GM18861 (cell line): ENCODE data around the gene GTF3C5.
"Not testable (repeated sequence)": the region's sequence is repeated elsewhere in the genome, so short reads cannot be mapped to it uniquely, and the experiment has no call there.

Experiments used
- ATAC-seq: cut with Tn5 transposase; IDR thresholded peaks from one replicate; pipeline ENCODE4 v1.9.1; 2021; ENCODE audit not compliant: unreplicated experiment

The GTF3C5 gene

DNA sequence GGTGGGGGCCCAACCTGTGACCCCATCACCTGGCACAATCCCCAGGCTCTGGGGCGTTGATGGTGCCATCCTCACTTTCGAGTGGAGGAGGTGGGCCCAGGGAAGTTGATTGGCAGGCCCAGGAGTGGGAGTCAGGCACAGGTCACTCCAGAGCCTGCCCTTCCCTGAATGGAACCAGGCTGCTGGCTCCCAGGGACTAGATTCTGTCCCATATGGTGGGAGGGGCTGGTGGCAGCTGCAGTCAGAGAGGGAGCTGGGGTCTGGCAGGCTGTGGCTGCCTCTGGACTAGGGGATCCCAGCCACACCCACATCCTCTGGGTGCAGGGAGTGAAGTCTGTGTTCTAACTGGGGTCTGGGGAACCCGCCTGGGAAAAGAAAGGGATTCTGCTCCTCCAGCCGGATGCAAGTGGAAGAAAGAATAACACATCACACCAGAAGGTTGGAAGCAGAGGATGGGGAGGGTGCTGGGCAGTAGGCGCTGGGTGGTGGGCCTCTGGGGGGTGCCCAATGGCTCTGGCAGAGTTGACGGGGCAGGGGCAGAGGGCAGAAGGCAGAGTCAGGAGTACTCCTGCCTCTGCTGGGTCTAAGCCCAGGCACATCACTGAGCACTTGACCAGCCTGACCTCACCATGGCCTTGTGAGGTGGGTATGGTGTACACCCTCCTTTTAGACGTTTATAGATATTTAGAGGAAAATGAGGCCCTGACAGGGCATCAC is 56.8 kb downstream of the GTF3C5 start:
- no peak for ATAC-seq

DNA sequence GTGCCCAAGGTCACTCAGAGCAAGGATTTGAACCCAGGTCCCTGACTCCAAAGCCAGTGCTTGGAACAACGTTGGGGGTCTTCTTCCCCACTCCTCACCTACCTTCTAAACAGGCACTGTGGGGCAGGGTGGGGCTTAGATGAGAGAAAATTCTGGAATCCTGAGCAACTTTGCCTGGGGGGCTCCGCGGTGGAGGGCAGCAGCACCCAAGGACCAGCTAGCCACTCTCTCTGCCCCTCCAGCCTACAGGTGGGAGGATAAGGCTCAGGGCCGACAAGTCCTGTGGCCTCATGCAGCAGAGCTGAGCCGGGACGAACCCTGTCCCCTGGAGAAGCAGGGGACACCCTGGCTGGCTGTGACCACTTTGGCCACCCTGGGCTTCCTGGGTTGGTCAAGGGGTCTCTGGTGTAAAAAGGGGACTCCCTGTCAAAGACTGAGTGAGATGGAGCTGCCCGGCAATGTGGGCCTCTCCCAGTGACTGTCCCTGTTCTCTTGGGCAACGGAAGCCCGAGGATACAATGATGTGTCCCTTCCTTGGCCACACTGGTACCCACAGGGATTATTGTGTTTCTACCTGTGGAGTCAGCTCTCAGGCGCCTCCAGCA is 57.5 kb downstream of the GTF3C5 start:
- no peak for ATAC-seq

- ATAC-seq, result no peak
Measured at GRCh38 chr9:133088756-133089155, 58.0 kb downstream of the GTF3C5 start.

DNA sequence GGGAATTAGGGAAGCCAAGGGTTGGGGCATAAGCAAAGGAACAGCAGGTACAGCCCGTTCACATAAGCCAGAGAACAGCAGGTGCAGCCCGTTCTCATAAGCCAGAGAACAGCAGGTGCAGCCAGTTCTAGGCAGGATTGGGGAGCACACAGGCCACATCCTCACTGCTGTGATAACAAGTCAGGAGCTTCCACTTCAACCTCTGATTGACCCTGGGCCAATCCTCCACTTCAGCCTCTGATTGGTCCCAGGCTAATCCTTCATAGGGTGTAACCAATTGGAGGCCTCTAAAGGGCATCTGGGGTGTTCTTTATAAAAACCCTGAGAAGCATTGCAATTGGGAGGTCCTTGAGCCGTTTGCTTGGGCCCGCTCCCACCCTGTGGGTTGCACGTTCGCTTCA is 58.5 kb downstream of the GTF3C5 start:
- ATAC-seq, result no peak

DNA sequence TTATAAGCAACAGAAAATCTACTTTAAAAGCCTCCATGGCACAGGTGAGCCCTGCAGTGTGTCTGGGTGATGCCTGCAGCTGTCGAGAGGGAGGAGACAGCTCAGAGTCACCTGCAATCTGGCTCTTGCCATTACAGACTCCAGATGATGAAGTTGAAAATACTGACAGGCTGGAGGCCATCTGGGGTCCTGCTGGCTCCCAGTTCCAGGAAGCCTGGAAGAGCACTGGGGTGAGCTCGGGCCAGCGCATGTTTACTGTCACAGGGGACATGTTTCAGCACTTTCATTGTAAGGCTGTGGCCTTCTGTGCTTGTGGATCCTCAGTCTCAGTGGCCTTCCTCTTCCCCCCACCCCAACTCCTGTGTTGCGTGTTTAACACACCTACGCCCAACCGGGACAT is 59.4 kb downstream of the GTF3C5 start:
- ATAC-seq, result no peak

GRCh38 chr9:133090752-133091385 is 60.1 kb downstream of the GTF3C5 start:
- ATAC-seq, result no peak

GRCh38 chr9:133094351-133094750 is 63.6 kb downstream of the GTF3C5 start:
- ATAC-seq, result not testable (repeated sequence)

DNA sequence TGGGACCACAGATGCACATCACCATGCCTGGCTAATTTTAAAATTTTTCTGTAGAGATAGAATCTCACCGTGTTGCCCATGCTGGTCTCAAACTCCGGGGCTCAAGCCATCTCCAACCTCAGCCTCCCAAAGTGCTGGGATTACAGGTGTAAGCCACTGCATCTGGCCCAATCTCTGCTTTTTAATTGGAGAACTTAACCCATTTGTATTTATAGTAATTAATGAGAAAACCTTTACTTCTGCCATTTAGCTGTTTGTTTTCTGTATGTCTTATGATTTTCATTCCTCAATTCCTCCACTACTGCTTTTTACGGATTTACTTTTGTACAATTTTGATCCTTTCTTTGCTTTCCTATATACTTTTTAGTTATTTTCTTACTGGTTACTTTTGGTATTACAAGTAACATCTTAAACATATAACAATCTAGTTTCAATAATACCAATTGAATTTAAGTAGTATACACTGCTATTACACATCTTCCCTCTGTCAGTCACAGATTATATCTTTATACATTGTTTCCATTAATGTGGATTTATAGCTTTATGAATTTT is 64.1 kb downstream of the GTF3C5 start:
- no peak for ATAC-seq

DNA sequence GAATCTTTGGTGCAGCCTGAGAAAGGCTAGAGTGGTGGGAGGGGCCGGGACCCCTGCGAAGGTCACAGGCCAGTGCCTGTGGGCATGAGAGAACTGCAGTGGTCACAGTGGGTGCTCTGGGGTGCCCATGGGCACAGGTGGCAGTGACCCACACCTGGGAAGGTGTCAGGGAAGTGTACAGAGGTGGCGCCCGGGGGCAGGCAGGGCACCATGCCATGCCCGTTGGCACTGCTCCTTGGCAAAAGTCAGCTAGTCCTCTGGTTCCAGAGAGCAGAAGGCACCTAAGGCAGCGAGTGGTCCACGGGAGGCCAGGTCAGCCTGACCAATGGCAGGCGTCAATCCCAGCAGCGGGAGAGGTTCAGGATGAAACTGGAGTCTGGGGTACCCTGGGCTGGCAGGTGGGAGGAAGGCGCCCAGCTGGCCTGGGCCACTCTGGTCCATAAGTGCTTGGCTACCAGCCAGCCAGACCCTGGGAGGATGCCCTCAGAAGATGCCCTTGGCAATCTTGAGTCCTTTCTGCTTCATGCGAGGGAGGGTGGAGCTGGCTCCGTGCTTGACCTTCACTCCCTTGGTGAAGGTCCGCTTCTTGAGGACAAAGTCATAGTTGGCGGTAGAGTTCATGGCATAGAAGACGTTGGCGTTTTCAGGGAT is 67.4 kb downstream of the GTF3C5 start:
- ATAC-seq, result no peak

- no peak for ATAC-seq
Measured at GRCh38 chr9:133098871-133099270, 68.1 kb downstream of the GTF3C5 start.

DNA sequence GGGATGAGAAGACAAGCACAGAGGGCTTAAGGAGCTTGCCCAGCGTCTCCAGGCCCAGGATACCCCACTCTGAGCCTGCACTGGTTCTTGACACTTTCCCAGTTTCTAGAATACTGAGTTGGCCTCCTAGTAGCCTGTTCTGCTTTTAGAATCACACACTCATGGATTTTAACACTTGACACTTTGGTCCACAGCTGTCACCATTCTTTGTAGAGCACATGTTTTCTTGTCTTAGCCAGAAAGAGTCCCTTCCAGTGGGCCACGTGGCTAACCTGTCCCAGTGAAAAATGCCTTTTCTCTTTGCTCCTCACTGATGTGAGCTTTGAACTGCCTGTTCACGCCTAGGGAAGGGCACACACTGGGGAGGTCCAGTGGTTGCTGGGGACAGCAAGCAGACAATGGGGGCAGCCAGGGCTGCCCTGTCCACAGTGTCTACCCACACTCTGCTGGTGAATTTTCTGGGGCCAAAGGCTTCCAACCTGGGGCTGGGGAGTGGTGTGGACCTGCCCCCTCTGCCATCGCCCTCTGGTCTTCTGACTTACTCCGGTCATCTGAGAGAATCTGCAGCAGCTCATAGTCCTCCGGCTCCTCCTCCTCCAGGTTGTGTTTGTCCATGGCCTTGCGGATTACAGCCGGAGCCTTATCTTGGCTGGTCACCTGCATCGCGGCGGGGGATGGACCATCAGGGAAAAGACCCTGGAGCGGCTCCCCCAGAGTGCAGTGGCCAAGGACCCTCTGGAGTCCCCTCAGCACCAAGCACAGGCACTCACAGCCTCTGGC is 69.1 kb downstream of the GTF3C5 start:
- ATAC-seq, result no peak

GRCh38 chr9:133100506-133101355 is 69.9 kb downstream of the GTF3C5 start:
- ATAC-seq, result no peak

DNA sequence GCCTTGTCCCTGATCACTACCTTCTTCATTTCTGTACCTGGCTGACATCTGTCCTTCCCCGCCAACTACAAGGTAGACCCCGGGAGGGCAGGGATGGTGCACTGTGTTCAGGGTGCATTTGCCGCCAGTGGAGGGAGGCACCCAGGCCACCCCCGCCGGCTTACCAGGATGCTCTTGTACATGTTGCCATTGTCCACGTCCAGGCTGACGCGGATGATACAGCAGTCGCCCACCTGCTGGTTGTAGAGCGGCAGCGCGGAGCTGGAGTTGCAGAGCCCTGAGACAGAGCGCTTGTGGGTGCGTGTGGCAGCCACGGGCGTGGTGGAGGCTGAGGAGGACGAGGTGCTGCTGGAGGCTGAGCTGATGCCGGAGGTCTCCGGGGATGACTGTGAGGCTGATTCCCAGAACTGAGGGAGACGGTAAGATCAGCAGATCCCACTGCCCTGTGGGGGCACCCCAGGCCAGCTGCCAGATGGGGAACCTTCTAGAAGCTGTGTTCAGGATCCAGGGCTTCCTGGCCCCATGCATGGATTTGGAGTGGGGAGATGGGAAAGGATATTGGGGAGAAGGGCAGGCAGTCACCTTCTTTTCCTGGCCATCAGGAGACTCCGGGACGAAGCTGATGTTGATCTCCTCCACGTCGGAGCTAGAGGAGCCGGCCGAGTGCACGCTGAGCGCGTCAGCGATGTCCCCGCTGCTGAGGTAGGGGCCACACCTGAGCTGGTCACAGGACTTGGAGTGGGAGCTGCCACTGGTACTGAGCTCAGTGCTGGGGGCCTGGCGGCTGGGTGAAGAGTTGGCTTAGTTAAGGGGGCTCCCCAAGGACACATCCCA is 70.8 kb downstream of the GTF3C5 start:
- ATAC-seq, result no peak

GRCh38 chr9:133102190-133103021 is 71.6 kb downstream of the GTF3C5 start:
- ATAC-seq, result no peak

DNA sequence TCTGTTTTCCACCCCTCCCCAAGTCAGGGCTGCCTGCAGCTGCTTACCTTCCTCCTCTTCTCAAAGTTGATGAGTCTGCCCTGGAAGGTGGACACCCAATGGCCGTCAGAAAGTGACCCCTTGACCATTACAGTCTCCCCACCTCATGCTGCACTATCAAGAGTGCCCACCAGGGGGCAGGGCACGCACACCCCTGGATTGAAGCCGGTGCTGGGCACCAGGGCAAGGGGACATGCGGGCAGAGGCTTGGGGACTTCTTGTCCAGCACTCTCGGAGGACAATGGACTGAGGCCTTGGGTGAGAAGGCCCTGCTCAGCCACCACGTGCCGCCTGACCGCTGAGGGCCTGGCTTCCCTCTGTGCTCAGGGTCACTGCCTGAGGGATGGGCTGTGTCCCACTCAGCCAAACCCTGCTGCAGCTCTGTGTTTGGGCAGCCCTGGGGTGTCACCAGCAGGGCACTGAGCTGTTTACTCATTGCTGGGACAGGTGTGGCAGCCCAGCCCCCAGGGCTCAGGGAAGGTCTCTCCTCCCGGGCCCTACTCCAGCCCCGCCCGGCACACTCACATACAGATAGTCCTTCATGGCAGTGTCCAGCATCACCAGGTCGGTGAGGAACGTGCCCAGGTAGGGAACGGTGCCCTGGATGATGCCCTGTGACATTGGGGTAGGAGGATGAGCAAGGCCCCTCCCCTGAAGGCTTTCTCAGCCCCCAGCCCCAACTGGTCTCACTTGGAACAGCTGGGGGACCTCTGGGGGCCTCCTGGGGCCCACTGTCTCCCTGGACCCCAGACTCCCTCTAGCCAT is 72.6 kb downstream of the GTF3C5 start:
- ATAC-seq, result no peak

DNA sequence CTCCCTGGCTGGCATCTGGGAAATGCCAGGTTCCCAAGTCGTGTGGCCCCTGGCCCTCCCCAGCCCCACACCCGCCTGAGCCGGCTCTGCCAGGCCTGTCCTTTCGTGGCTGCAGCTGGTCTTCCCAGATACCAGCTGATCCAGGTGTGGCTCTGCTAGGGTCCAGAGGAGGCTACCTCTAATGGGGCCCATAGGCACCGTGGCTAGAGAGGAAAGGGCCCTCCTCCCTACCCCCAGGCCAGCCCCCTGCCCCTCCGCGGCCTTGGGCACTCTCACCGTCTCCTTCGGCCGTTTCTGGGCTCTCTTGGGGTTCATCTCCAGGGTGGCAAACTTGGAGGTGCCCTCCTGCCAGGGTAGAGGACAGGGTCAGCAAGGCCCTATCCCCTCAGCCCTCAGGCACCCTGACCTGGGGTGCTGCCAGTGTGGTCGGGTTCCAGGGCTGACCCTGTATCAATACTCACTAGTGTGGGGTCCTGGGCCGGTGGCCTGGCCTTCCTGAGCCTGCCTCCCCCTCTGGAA is 73.2 kb downstream of the GTF3C5 start:
- no peak for ATAC-seq
